ENCODE measurements around the gene WDSUB1.
A peak's percentile ranks its signal among the peaks of the same experiment; 100 is the strongest.

Gene WDSUB1

GRCh38 chr2:159285929-159286708 is at the start of gene WDSUB1:
TSS of gene WDSUB1 (minus strand) at chr2:159286703. CDS start at chr2:159283069, 3,634 bp downstream.
- peak in 1 of 2 donors; percentile 6 for DNase-seq (ENCODE audit: low read depth in 1 of 2, low spot score in 1 of 2)

- no peak for DNase-seq (ENCODE audit: low read depth in 1 of 2, low spot score in 1 of 2)
These were observed 40.2 kb upstream of the WDSUB1 start for GRCh38 chr2:159326569-159327255.

- DNase-seq (ENCODE audit: low read depth in 1 of 2, low spot score in 1 of 2), result no peak
These were observed 35.9 kb upstream of the WDSUB1 start for GRCh38 chr2:159322419-159322818.

- DNase-seq (ENCODE audit: low read depth in 1 of 2, low spot score in 1 of 2), result no peak
These were observed 31.0 kb upstream of the WDSUB1 start for GRCh38 chr2:159317392-159318088.

- DNase-seq (ENCODE audit: low read depth in 1 of 2, low spot score in 1 of 2), result no peak
These were observed 21.4 kb upstream of the WDSUB1 start for GRCh38 chr2:159307942-159308341.

GRCh38 chr2:159300586-159300985 is 14.1 kb upstream of the WDSUB1 start:
- DNase-seq (ENCODE audit: low read depth in 1 of 2, low spot score in 1 of 2), result no peak

GRCh38 chr2:159298967-159299366 is 12.5 kb upstream of the WDSUB1 start:
- no peak for DNase-seq (ENCODE audit: low read depth in 1 of 2, low spot score in 1 of 2)

GRCh38 chr2:159297042-159297707 is 10.7 kb upstream of the WDSUB1 start:
- DNase-seq (ENCODE audit: low read depth in 1 of 2, low spot score in 1 of 2), result no peak

- DNase-seq (ENCODE audit: low read depth in 1 of 2, low spot score in 1 of 2), result no peak
These were observed 5.7 kb upstream of the WDSUB1 start for GRCh38 chr2:159292157-159292556.

GRCh38 chr2:159290289-159290907 is 3.9 kb upstream of the WDSUB1 start:
- no peak for DNase-seq (ENCODE audit: low read depth in 1 of 2, low spot score in 1 of 2)

GRCh38 chr2:159287733-159288132 is 1.2 kb upstream of the WDSUB1 start:
- no peak for DNase-seq (ENCODE audit: low read depth in 1 of 2, low spot score in 1 of 2)

GRCh38 chr2:159286709-159287441 is 372 bp upstream of the WDSUB1 start:
- peak; percentile 94 to 95 for DNase-seq (ENCODE audit: low read depth in 1 of 2, low spot score in 1 of 2)

- DNase-seq (ENCODE audit: low read depth in 1 of 2, low spot score in 1 of 2), result no peak
These were observed 1.1 kb downstream of the WDSUB1 start for GRCh38 chr2:159285433-159285832.

GRCh38 chr2:159283529-159283928 is 3.0 kb downstream of the WDSUB1 start:
- no peak for DNase-seq (ENCODE audit: low read depth in 1 of 2, low spot score in 1 of 2)

GRCh38 chr2:159281002-159281401 is 5.5 kb downstream of the WDSUB1 start:
- no peak for DNase-seq (ENCODE audit: low read depth in 1 of 2, low spot score in 1 of 2)

- no peak for DNase-seq (ENCODE audit: low read depth in 1 of 2, low spot score in 1 of 2)
These were observed 6.8 kb downstream of the WDSUB1 start for GRCh38 chr2:159279700-159280099.

GRCh38 chr2:159275111-159275510 is 11.4 kb downstream of the WDSUB1 start:
- DNase-seq (ENCODE audit: low read depth in 1 of 2, low spot score in 1 of 2), result no peak

GRCh38 chr2:159272156-159272555 is 14.3 kb downstream of the WDSUB1 start:
- no peak for DNase-seq (ENCODE audit: low read depth in 1 of 2, low spot score in 1 of 2)

GRCh38 chr2:159270744-159271379 is 15.6 kb downstream of the WDSUB1 start:
- no peak for DNase-seq (ENCODE audit: low read depth in 1 of 2, low spot score in 1 of 2)

GRCh38 chr2:159267921-159268320 is 18.6 kb downstream of the WDSUB1 start:
- DNase-seq (ENCODE audit: low read depth in 1 of 2, low spot score in 1 of 2), result no peak
